ENCODE measurements around the gene P4HTM.

Gene P4HTM

GRCh38 chr3:49023775-49024174 lies 33.7 kb downstream of the P4HTM start:
- Histone ChIP-seq H3K4me3 (ENCODE audit: low read length) (no peak overlapping the region), H3K9me3 (ENCODE audit: control insufficient read depth, low read length) (no peaks in the 10 kb centered on the region), H3K9ac (ENCODE audit: low read length) (no peak overlapping the region), H3K27me3 (ENCODE audit: control insufficient read depth, insufficient read depth, low read length) (no peaks in the 10 kb centered on the region), H3K36me3 (ENCODE audit: control insufficient read depth, insufficient read depth, low read length) (peaks cover 18% of the 10 kb centered on the region), H3K4me1 (ENCODE audit: control insufficient read depth, insufficient read depth, low read length) (peaks cover 37% of the 10 kb centered on the region)

DNA sequence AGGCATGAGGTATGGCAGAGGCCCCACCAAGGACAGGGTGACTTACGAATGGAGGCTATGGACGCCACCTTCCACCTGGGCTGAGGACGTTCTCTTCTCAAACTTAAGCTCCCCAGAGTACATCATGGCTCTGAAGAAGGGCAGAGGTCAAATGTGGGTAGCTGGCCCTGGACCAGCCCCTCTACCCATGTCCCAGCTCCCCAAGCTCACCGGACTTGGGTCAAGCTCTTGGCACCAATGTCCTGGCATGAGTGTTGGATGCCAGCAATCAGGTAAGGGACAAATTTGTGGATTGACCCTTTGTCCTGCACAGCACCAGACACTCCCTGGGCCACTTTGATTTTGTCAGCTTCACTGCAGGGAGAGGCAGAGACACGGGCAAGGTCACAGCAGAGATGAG lies 34.4 kb downstream of the P4HTM start:
- Histone ChIP-seq H3K36me3 (ENCODE audit: control insufficient read depth, insufficient read depth, low read length) (peaks cover 18% of the 10 kb centered on the region), H3K4me1 (ENCODE audit: control insufficient read depth, insufficient read depth, low read length) (peaks cover 34% of the 10 kb centered on the region), H3K9ac (ENCODE audit: low read length) (no peak overlapping the region), H3K9me3 (ENCODE audit: control insufficient read depth, low read length) (no peaks in the 10 kb centered on the region), H3K27me3 (ENCODE audit: control insufficient read depth, insufficient read depth, low read length) (no peaks in the 10 kb centered on the region), H3K4me3 (ENCODE audit: low read length) (no peak overlapping the region)

- peaks cover 27% of the 10 kb centered on the region for H3K4me1 ChIP-seq (ENCODE audit: control insufficient read depth, insufficient read depth, low read length)
- H3K9ac ChIP-seq (ENCODE audit: low read length), result no peak overlapping the region
- H3K27me3 ChIP-seq (ENCODE audit: control insufficient read depth, insufficient read depth, low read length), result no peaks in the 10 kb centered on the region
- peaks cover 18% of the 10 kb centered on the region for H3K36me3 ChIP-seq (ENCODE audit: control insufficient read depth, insufficient read depth, low read length)
- H3K9me3 ChIP-seq (ENCODE audit: control insufficient read depth, low read length), result no peaks in the 10 kb centered on the region
- no peak overlapping the region for H3K4me3 ChIP-seq (ENCODE audit: low read length)
Measured at GRCh38 chr3:49025005-49025792, 35.2 kb downstream of the P4HTM start.

DNA sequence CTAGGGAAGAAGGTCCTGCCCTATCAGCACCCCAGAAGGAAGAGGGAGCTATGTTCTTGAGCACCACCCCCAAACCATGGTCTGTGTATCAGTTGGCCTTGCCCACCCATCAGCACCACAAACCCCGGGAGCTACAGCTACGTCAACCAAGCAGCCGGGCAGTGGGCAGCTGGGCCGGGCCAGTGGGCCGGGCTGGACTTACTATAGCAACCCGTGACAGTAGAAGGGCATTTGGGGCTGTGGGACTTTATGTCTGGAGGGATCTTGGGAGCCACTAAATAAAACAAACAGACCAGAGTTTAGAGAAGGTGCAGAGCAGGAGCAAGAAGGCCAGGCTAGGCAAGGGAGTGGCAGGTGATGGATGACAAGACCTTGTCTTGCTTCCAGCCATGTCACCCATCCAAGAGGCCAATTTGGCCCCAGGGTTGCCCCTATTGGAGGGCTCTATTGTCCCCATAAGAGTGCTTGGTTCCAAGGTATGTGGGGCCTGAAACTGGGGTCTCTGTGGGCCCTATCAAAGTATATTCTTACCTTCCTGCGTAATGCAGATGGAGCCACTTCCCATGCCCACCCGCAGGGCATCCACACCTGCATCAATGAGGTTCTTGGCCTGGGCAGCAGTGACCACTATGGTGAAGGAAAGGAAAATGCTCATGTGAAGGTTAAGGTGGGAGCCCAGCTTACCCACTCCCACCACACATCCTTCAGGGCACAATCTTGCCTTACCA lies 35.9 kb downstream of the P4HTM start:
- no peaks in the 10 kb centered on the region for H3K9me3 ChIP-seq (ENCODE audit: control insufficient read depth, low read length)
- no peaks in the 10 kb centered on the region for H3K27me3 ChIP-seq (ENCODE audit: control insufficient read depth, insufficient read depth, low read length)
- H3K36me3 ChIP-seq (ENCODE audit: control insufficient read depth, insufficient read depth, low read length), result peaks cover 23% of the 10 kb centered on the region
- no peak overlapping the region for H3K4me3 ChIP-seq (ENCODE audit: low read length)
- no peak overlapping the region for H3K9ac ChIP-seq (ENCODE audit: low read length)
- H3K4me1 ChIP-seq (ENCODE audit: control insufficient read depth, insufficient read depth, low read length), result peaks cover 22% of the 10 kb centered on the region

DNA sequence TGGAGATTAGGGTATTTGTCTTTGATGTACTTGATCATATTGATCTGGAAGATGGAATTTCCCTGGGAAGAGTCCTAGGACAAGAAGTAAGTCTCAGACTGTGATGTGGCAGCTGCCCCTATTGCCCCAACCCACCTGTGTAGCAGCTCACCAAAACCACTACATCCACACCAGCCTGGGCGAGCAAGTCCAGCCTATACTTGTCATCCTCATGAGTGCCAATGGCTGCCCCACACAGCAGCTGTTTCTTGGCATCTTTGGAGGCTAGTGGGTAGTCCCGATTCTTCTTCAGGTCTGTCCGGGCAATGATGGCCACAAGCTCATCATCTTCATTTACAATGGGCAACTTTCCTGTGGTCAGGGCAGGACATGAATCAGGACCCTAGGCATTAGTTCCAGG lies 36.5 kb downstream of the P4HTM start:
- no peak overlapping the region for H3K4me3 ChIP-seq (ENCODE audit: low read length)
- H3K36me3 ChIP-seq (ENCODE audit: control insufficient read depth, insufficient read depth, low read length), result peaks cover 24% of the 10 kb centered on the region
- H3K4me1 ChIP-seq (ENCODE audit: control insufficient read depth, insufficient read depth, low read length), result peaks cover 22% of the 10 kb centered on the region

DNA sequence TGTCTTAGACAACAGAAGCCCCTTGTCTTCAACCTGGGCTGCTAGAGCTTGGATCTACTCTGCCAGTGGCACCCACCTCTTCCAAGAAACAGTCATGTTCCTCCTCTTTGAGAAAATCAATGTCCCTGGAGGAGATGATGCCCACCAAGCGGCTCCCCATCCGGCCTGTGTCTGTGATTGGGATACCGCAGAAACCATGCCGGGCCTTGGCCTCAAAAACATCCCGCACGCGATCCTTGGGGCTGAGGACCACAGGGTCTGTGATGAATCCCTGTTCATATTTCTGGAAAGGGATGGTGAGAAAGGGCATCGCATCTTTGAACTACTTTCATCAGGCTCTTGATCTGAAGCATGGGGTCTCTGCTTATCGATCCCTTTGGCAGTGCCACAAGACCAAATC lies 37.6 kb downstream of the P4HTM start:
- Histone ChIP-seq H3K9ac (ENCODE audit: low read length) (no peak overlapping the region), H3K4me3 (ENCODE audit: low read length) (no peak overlapping the region), H3K9me3 (ENCODE audit: control insufficient read depth, low read length) (no peaks in the 10 kb centered on the region), H3K27me3 (ENCODE audit: control insufficient read depth, insufficient read depth, low read length) (no peaks in the 10 kb centered on the region), H3K36me3 (ENCODE audit: control insufficient read depth, insufficient read depth, low read length) (peaks cover 34% of the 10 kb centered on the region), H3K4me1 (ENCODE audit: control insufficient read depth, insufficient read depth, low read length) (peaks cover 21% of the 10 kb centered on the region)

More for the DNA sequence above, 36.5 kb downstream of the P4HTM start:
- H3K9me3 ChIP-seq (ENCODE audit: control insufficient read depth, low read length), result no peaks in the 10 kb centered on the region
- no peaks in the 10 kb centered on the region for H3K27me3 ChIP-seq (ENCODE audit: control insufficient read depth, insufficient read depth, low read length)
- no peak overlapping the region for H3K9ac ChIP-seq (ENCODE audit: low read length)

DNA sequence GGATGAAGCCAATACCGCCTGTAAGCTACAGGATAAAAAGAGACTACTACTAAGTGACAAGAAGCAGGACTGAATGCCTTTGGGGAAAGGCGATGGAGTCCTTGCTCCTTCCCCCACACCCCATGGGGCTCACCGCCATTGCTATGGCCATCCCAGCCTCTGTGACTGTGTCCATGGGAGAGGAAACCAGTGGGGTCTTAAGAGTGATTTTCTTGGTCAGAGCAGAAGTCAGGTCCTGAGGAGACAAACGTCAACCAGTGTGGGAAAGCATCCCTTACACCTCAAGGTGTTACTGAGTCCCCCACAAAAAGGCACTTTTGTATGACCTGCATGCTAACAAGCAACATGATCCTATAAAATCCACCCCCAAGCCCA lies 38.2 kb downstream of the P4HTM start:
- Histone ChIP-seq H3K27me3 (ENCODE audit: control insufficient read depth, insufficient read depth, low read length) (no peaks in the 10 kb centered on the region), H3K4me1 (ENCODE audit: control insufficient read depth, insufficient read depth, low read length) (peaks cover 15% of the 10 kb centered on the region), H3K4me3 (ENCODE audit: low read length) (peak overlapping the region; percentile 73), H3K9ac (ENCODE audit: low read length) (peak overlapping the region; percentile 86), H3K36me3 (ENCODE audit: control insufficient read depth, insufficient read depth, low read length) (peaks cover 40% of the 10 kb centered on the region), H3K9me3 (ENCODE audit: control insufficient read depth, low read length) (no peaks in the 10 kb centered on the region)

- peaks cover 13% of the 10 kb centered on the region for H3K4me1 ChIP-seq (ENCODE audit: control insufficient read depth, insufficient read depth, low read length)
- H3K9ac ChIP-seq (ENCODE audit: low read length), result peak within 1 kb of the TSS; percentile 86
- H3K36me3 ChIP-seq (ENCODE audit: control insufficient read depth, insufficient read depth, low read length), result peaks cover 39% of the 10 kb centered on the region
- H3K27me3 ChIP-seq (ENCODE audit: control insufficient read depth, insufficient read depth, low read length), result no peaks in the 10 kb centered on the region
- no peaks in the 10 kb centered on the region for H3K9me3 ChIP-seq (ENCODE audit: control insufficient read depth, low read length)
- peak within 1 kb of the TSS; percentile 73 for H3K4me3 ChIP-seq (ENCODE audit: low read length)
Measured at GRCh38 chr3:49028673-49029562, 38.9 kb downstream of the P4HTM start, which contains the start of gene IMPDH2. Gene IMPDH2 (minus strand): TSS chr3:49029398. CDS start chr3:49029350, 48 bp downstream.

DNA sequence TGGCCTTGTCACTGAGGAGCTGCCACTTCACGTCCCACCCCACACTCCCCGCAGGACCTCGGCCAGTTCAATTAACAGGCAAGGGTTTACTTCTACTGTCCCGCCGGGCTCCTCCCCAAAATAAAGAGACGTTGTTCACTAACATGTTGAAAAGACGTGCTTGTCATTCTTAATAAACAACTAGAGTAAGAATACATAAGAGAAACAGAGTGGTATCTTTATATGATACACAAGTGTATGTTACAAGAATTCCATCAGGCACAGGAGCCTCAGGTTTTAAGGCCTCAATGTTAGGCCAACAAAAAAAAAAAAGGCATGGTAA lies 39.5 kb downstream of the P4HTM start:
- peak overlapping the region; percentile 73 for H3K4me3 ChIP-seq (ENCODE audit: low read length)
- H3K9me3 ChIP-seq (ENCODE audit: control insufficient read depth, low read length), result no peaks in the 10 kb centered on the region
- H3K9ac ChIP-seq (ENCODE audit: low read length), result peak overlapping the region; percentile 86
- H3K36me3 ChIP-seq (ENCODE audit: control insufficient read depth, insufficient read depth, low read length), result peaks cover 33% of the 10 kb centered on the region
- peaks cover 13% of the 10 kb centered on the region for H3K4me1 ChIP-seq (ENCODE audit: control insufficient read depth, insufficient read depth, low read length)
- H3K27me3 ChIP-seq (ENCODE audit: control insufficient read depth, insufficient read depth, low read length), result no peaks in the 10 kb centered on the region

GRCh38 chr3:49030321-49030720 lies 40.3 kb downstream of the P4HTM start:
- no peak overlapping the region for H3K4me3 ChIP-seq (ENCODE audit: low read length)
- no peak overlapping the region for H3K9ac ChIP-seq (ENCODE audit: low read length)
- H3K36me3 ChIP-seq (ENCODE audit: control insufficient read depth, insufficient read depth, low read length), result peaks cover 25% of the 10 kb centered on the region
- H3K9me3 ChIP-seq (ENCODE audit: control insufficient read depth, low read length), result no peaks in the 10 kb centered on the region
- H3K27me3 ChIP-seq (ENCODE audit: control insufficient read depth, insufficient read depth, low read length), result no peaks in the 10 kb centered on the region
- peaks cover 13% of the 10 kb centered on the region for H3K4me1 ChIP-seq (ENCODE audit: control insufficient read depth, insufficient read depth, low read length)

DNA sequence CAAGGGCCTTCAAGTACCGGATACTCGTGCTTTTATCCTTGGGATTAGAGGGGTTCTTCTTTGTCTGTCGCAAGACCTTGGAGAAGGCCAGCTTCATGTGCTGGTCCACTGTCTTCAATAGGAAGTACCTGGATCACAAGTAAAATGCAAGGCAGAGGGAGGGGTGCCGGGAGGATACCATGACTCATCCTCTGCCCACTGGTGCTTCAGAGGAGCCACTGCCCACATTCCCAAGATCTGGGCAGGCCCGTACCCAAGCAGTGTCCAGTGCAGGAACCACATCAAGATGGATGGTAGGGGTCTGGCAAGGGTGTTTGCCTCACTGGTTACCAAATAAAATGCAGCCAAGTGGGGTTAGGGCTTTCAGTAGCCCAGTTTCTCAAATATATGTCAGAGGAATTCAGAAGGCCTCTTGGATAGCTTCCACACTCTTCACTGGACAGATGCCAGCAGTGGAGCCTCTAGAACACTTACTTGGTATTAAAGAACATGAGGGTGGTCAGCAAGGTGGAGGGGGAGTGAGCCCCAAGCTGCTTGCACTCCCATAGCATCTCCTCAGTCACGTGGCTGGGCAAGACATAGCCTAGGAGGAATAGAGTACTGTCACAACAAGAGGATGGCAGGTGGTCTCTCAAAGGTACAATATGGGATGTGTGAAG lies 42.7 kb downstream of the P4HTM start:
- H3K27me3 ChIP-seq (ENCODE audit: control insufficient read depth, insufficient read depth, low read length), result no peaks in the 10 kb centered on the region
- no peak overlapping the region for H3K4me3 ChIP-seq (ENCODE audit: low read length)
- H3K4me1 ChIP-seq (ENCODE audit: control insufficient read depth, insufficient read depth, low read length), result peaks cover 13% of the 10 kb centered on the region
- H3K36me3 ChIP-seq (ENCODE audit: control insufficient read depth, insufficient read depth, low read length), result peaks cover 21% of the 10 kb centered on the region
- no peak overlapping the region for H3K9ac ChIP-seq (ENCODE audit: low read length)
- no peaks in the 10 kb centered on the region for H3K9me3 ChIP-seq (ENCODE audit: control insufficient read depth, low read length)
